ENCODE results near the gene THEM5. TPM values are rescaled to one million over a fixed set of nuclear protein-coding genes. Genes with fewer than 3 reads are reported as not detected.

THEM5 gene
- total RNA-seq, 1 experiment from 2014 or later = not detected

- Histone ChIP-seq H3K79me2 (ENCODE audit: insufficient read depth, low read length) (no peaks in the 10 kb centered on the region), H3K9me2 (ENCODE audit: insufficient read depth) (no peaks in the 10 kb centered on the region), H3K27ac (ENCODE audit: low read depth, low read length) (no peak overlapping the region), H4K20me1 (ENCODE audit: insufficient read depth) (no peaks in the 10 kb centered on the region), H3K4me1 (ENCODE audit: control insufficient read depth in 1 of 2, insufficient read depth in 2 of 2, low read length in 2 of 2) (peaks cover 11 to 58% of the 10 kb centered on the region in 2 experiments), H3K9ac (ENCODE audit: low read length) (no peak overlapping the region), H3K36me3 (ENCODE audit: control insufficient read depth in 1 of 2, insufficient read depth in 2 of 2, low read length in 2 of 2) (no peaks in the 10 kb centered on the region), H3K9me3 (ENCODE audit: control insufficient read depth in 1 of 2, insufficient read depth in 1 of 2, low read depth in 1 of 2, low read length in 2 of 2) (no peaks in the 10 kb centered on the region), H3K27me3 (ENCODE audit: insufficient read depth, low read length) (no peaks in the 10 kb centered on the region), H3K4me2 (ENCODE audit: low read length) (no peak overlapping the region), H3K4me3 (replicated peaks in 1 of 2; ENCODE audit: low read depth in 1 of 2, low read length in 2 of 2) (no peak overlapping the region), H2AFZ (ENCODE audit: low read depth, low read length, poor library complexity, severe bottlenecking) (no peak overlapping the region)
- DNase-seq (ENCODE audit: low read depth, low spot score) (no peak), ATAC-seq (no peak)
- intact Hi-C loops (cut with micrococcal nuclease) = loop anchor here (5.0 kb wide), 3 partner anchors 393 to 638 kb away; partner anchors contain the start of gene PIP5K1A
- no TSS peak for BruUV-seq (replicated peaks)
- POLR2A ChIA-PET = interaction anchor here (0.6 kb wide), 1 partner anchor 764 kb away, joined by 3 read pairs; no protein-coding TSS in a partner anchor
- RAD21 ChIA-PET (ENCODE audit: low non-redundant PET in 1 of 2, low total read pairs in 2 of 2, uncharacterized antibody in 2 of 2, unreplicated experiment in 2 of 2) = interaction anchor here (0.6 to 0.8 kb wide), 2 partner anchors 72 to 713 kb away, joined by 3 to 4 read pairs; partner anchors contain the start of gene MRPL9 (in 1 of the 2)
- TF ChIP-seq EZH2 (IDR thresholded peaks at IDR 0.05) = no peak
- TF ChIP-seq MAX (IDR thresholded peaks at IDR 0.05) = no peak
- TF ChIP-seq FOSL1 (IDR thresholded peaks at IDR 0.05; ENCODE audit: low read depth) = no peak
- TF ChIP-seq ELF1 (IDR thresholded peaks at IDR 0.05; ENCODE audit: borderline replicate concordance, low read depth) = no peak
- no peak for TF ChIP-seq YY1 (IDR thresholded peaks at IDR 0.05; ENCODE audit: extremely low read depth, insufficient replicate concordance, low read depth, low read length)
- no peak for TF ChIP-seq EZH2phosphoT487 (IDR thresholded peaks at IDR 0.05; ENCODE audit: borderline replicate concordance)
- TF ChIP-seq EGR1 (IDR thresholded peaks at IDR 0.05; ENCODE audit: low read depth) = no peak
- TF ChIP-seq ZNF274 (IDR thresholded peaks at IDR 0.05; ENCODE audit: low read depth, low read length) = no peak
- TF ChIP-seq SP1 (IDR thresholded peaks at IDR 0.05; ENCODE audit: low read depth) = no peak
- TF ChIP-seq POLR2AphosphoS5 (IDR thresholded peaks at IDR 0.05; ENCODE audit: low read depth, low read length) = no peak
- no peak for TF ChIP-seq SRF (IDR thresholded peaks at IDR 0.05; ENCODE audit: low read depth)
- TF ChIP-seq CTCF (IDR thresholded peaks at IDR 0.05 in 2 of 3, conservative IDR thresholded peaks at IDR 0.05 in 1 of 3; ENCODE audit: borderline replicate concordance in 1 of 3, insufficient read depth in 1 of 3, low read depth in 2 of 3, low read length in 2 of 3) = no peak
- TF ChIP-seq REST (IDR thresholded peaks at IDR 0.05; ENCODE audit: low read depth) = no peak
- TF ChIP-seq CEBPB (IDR thresholded peaks at IDR 0.05; ENCODE audit: low read depth) = no peak
- TF ChIP-seq ZFX (IDR thresholded peaks at IDR 0.05) = no peak
- TF ChIP-seq ATF3 (IDR thresholded peaks at IDR 0.05) = no peak
- no peak for TF ChIP-seq POLR2A (IDR thresholded peaks at IDR 0.05; ENCODE audit: borderline replicate concordance, extremely low read depth, insufficient read depth, insufficient read length)
- TF ChIP-seq TCF7L2 (IDR thresholded peaks at IDR 0.05; ENCODE audit: borderline replicate concordance, extremely low read depth, insufficient read depth, insufficient read length) = no peak
- TF ChIP-seq SIN3A (IDR thresholded peaks at IDR 0.05; ENCODE audit: low read depth) = no peak
- CTCF ChIA-PET = interaction anchor here (1.3 to 2.0 kb wide), 10 partner anchors 10 to 736 kb away, joined by 4 to 12 read pairs (median 7); no protein-coding TSS in a partner anchor
These were observed 17.9 kb downstream of the THEM5 start for GRCh38 chr1:151835596-151835995.
